Neural progenitor cell (in vitro differentiated cells): ENCODE data around the gene PLEKHA5. TPM values are rescaled to one million over a fixed set of nuclear protein-coding genes. Genes with fewer than 3 reads are reported as not detected.
A peak's percentile ranks its signal among the peaks of the same experiment; 100 is the strongest.

Experiments
- DNase-seq: peaks from one replicate; pipeline ENCODE4 v3.0.0-alpha.2; 2016; ENCODE audit warnings: low spot score
- H2AFZ ChIP-seq: fragments of 200-600 bp; sonication (generic); replicated peaks from 2 replicates; pipeline ENCODE4 v1.6.1; 2016; ENCODE audit warnings: antibody characterized with exemption
- H3F3A ChIP-seq: fragments of 200-600 bp; sonication (generic); 2 replicates; pipeline ENCODE4 v1.6.1; 2016; ENCODE audit warnings: antibody characterized with exemption, low read depth
- H3K27ac ChIP-seq: fragments of 200-600 bp; sonication (generic); 2 replicates; pipeline ENCODE4 v1.5.1; 2016; ENCODE audit warnings: mild to moderate bottlenecking
- H3K27me3 ChIP-seq: fragments of 200-600 bp; sonication (generic); 2 replicates; pipeline ENCODE4 v1.6.1; 2016; ENCODE audit warnings: mild to moderate bottlenecking, moderate library complexity
- H3K36me3 ChIP-seq: fragments of 200-600 bp; sonication (generic); 2 replicates; pipeline ENCODE4 v1.5.1; 2016
- H3K4me1 ChIP-seq: fragments of 200-600 bp; sonication (generic); 2 replicates; pipeline ENCODE4 v1.6.1; 2016; ENCODE audit warnings: mixed run types
- H3K4me2 ChIP-seq: fragments of 200-600 bp; sonication (generic); 2 replicates; pipeline ENCODE4 v1.6.1; 2016
- H3K4me3 ChIP-seq: fragments of 200-600 bp; sonication (generic); 2 replicates; pipeline ENCODE4 v1.5.1; 2016
- H3K79me2 ChIP-seq: fragments of 200-600 bp; sonication (generic); 2 replicates; pipeline ENCODE4 v1.6.1; 2016; ENCODE audit warnings: low read depth
- H3K9ac ChIP-seq: fragments of 200-600 bp; sonication (generic); 2 replicates; pipeline ENCODE4 v1.6.1; 2016
- H3K9me3 ChIP-seq: fragments of 200-600 bp; sonication (generic); 2 replicates; pipeline ENCODE4 v1.5.1; 2016; ENCODE audit warnings: low read depth
- H4K20me1 ChIP-seq: fragments of 200-600 bp; sonication (generic); 2 replicates; pipeline ENCODE4 v1.6.1; 2016; ENCODE audit warnings: low read depth
- H3K27ac Mint-ChIP-seq: 3 replicates; pipeline ENCODE4 v1.8.0; 2021; ENCODE audit warnings: mixed read lengths
- H3K27me3 Mint-ChIP-seq: 2 replicates; pipeline ENCODE4 v1.8.0; 2022; ENCODE audit warnings: low read depth, mild to moderate bottlenecking, inconsistent platforms, moderate library complexity, mixed read lengths; ENCODE audit not compliant: insufficient read depth
- H3K36me3 Mint-ChIP-seq: 3 replicates; pipeline ENCODE4 v1.8.0; 2021; ENCODE audit warnings: mixed read lengths
- H3K4me1 Mint-ChIP-seq: 3 replicates; pipeline ENCODE4 v1.8.0; 2021; ENCODE audit warnings: mixed read lengths
- H3K4me3 Mint-ChIP-seq: 3 replicates; pipeline ENCODE4 v1.8.0; 2021; ENCODE audit warnings: mild to moderate bottlenecking, moderate library complexity, mixed read lengths
- H3K9me3 Mint-ChIP-seq: 3 replicates; pipeline ENCODE4 v1.8.0; 2020; ENCODE audit warnings: mixed read lengths
- CTCF ChIP-seq: fragments of 200-600 bp; sonication (generic); IDR thresholded peaks from 2 replicates; pipeline ENCODE4 v1.5.1; 2017; ENCODE audit warnings: antibody characterized with exemption, mild to moderate bottlenecking
- EZH2 ChIP-seq: fragments of 200-600 bp; sonication (generic); IDR thresholded peaks from 2 replicates; pipeline ENCODE4 v1.6.1; 2017; ENCODE audit warnings: antibody characterized with exemption, mild to moderate bottlenecking, moderate library complexity
- EZH2phosphoT487 ChIP-seq: fragments of 200-600 bp; sonication (generic); IDR thresholded peaks from 2 replicates; pipeline ENCODE4 v1.6.1; 2017; ENCODE audit warnings: antibody characterized with exemption
- total RNA-seq: library from RNA; depleted of rRNA; stranded (reverse); fragments of >200 nt; gene quantifications from 2 replicates; pipeline ENCODE4 v1.2.3, GENCODE V29; 2015; ENCODE audit warnings: low replicate concordance

The PLEKHA5 gene
- total RNA-seq, 1 donor from 2014 or later, result 86.7 TPM

GRCh38 chr12:19223018-19223417 lies 93.5 kb downstream of the PLEKHA5 start:
- Histone ChIP-seq H3K9me3 (no peaks in the 10 kb centered on the region), H3K27me3 (no peaks in the 10 kb centered on the region), H3K4me1 (peaks cover 32% of the 10 kb centered on the region), H3K4me2 (no peak overlapping the region), H3K4me3 (no peak overlapping the region), H3K79me2 (peaks cover 89% of the 10 kb centered on the region), H3K36me3 (no peaks in the 10 kb centered on the region), H3F3A (peaks cover 35% of the 10 kb centered on the region), H4K20me1 (peaks cover 11% of the 10 kb centered on the region), H3K27ac (no peak overlapping the region), H3K9ac (no peak overlapping the region), H2AFZ (no peak overlapping the region)
- H3K4me1 Mint-ChIP-seq, result peaks cover 19% of the 10 kb centered on the region
- H3K27ac Mint-ChIP-seq, result no peak overlapping the region
- DNase-seq, result no peak
- H3K36me3 Mint-ChIP-seq, result peaks cover 39% of the 10 kb centered on the region
- no peak overlapping the region for H3K4me3 Mint-ChIP-seq
- no peaks in the 10 kb centered on the region for H3K27me3 Mint-ChIP-seq
- peak; percentile 21 for TF ChIP-seq CTCF
- TF ChIP-seq EZH2, result no peak
- peaks cover 12% of the 10 kb centered on the region for H3K9me3 Mint-ChIP-seq

- H3K4me3 ChIP-seq, result no peak overlapping the region
- TF ChIP-seq EZH2, result no peak
- no peak for TF ChIP-seq EZH2phosphoT487
- TF ChIP-seq CTCF, result no peak
- no peaks in the 10 kb centered on the region for H3K27me3 Mint-ChIP-seq
- peaks cover 22% of the 10 kb centered on the region for H3K4me1 Mint-ChIP-seq
- H3K4me1 ChIP-seq, result peaks cover 39% of the 10 kb centered on the region
- H3K27ac Mint-ChIP-seq, result no peak overlapping the region
- peaks cover 45% of the 10 kb centered on the region for H3K36me3 Mint-ChIP-seq
- H3K9ac ChIP-seq, result no peak overlapping the region
- H3K4me3 Mint-ChIP-seq, result no peak overlapping the region
- H3K79me2 ChIP-seq, result peaks cover 90% of the 10 kb centered on the region
- DNase-seq, result no peak
- H3K27me3 ChIP-seq, result no peaks in the 10 kb centered on the region
- H3F3A ChIP-seq, result peaks cover 42% of the 10 kb centered on the region
- peaks cover 15% of the 10 kb centered on the region for H3K9me3 Mint-ChIP-seq
- H3K36me3 ChIP-seq, result no peaks in the 10 kb centered on the region
- no peaks in the 10 kb centered on the region for H3K9me3 ChIP-seq
- H3K4me2 ChIP-seq, result no peak overlapping the region
- no peak overlapping the region for H2AFZ ChIP-seq
- H3K27ac ChIP-seq, result no peak overlapping the region
- H4K20me1 ChIP-seq, result peaks cover 12% of the 10 kb centered on the region
Measured at GRCh38 chr12:19223695-19224094, 94.2 kb downstream of the PLEKHA5 start.

GRCh38 chr12:19224746-19225145 lies 95.2 kb downstream of the PLEKHA5 start:
- Histone ChIP-seq H3K4me3 (no peak overlapping the region), H3K9me3 (no peaks in the 10 kb centered on the region), H3K79me2 (peaks cover 91% of the 10 kb centered on the region), H4K20me1 (peaks cover 12% of the 10 kb centered on the region), H3K9ac (no peak overlapping the region), H3K27me3 (no peaks in the 10 kb centered on the region), H3F3A (peaks cover 42% of the 10 kb centered on the region), H3K4me1 (peaks cover 39% of the 10 kb centered on the region), H3K36me3 (no peaks in the 10 kb centered on the region), H2AFZ (no peak overlapping the region), H3K4me2 (no peak overlapping the region), H3K27ac (no peak overlapping the region)
- no peak for TF ChIP-seq CTCF
- no peak for TF ChIP-seq EZH2
- no peak for TF ChIP-seq EZH2phosphoT487
- Mint-ChIP-seq H3K4me3 (no peak overlapping the region), H3K27ac (no peak overlapping the region), H3K9me3 (peaks cover 22% of the 10 kb centered on the region), H3K4me1 (peaks cover 22% of the 10 kb centered on the region), H3K36me3 (peaks cover 53% of the 10 kb centered on the region), H3K27me3 (no peaks in the 10 kb centered on the region)
- no peak for DNase-seq
